GM12875 (cell line): ENCODE data around the gene CLPSL2.

Source experiments
- H3K4me3 ChIP-seq: one replicate; pipeline ENCODE4 v1.5.1; 2011; ENCODE audit warnings: low read depth, low read length, control low read depth
- TF ChIP-seq, protein P1 (sequence below): IDR thresholded peaks from 2 replicates; pipeline ENCODE4 v1.5.1; 2011; ENCODE audit warnings: low read depth, mild to moderate bottlenecking, control low read depth, inconsistent platforms, low read length, moderate library complexity, borderline replicate concordance; ENCODE audit not compliant: insufficient read depth

The CLPSL2 gene, protein sequence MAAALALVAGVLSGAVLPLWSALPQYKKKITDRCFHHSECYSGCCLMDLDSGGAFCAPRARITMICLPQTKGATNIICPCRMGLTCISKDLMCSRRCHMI

DNA sequence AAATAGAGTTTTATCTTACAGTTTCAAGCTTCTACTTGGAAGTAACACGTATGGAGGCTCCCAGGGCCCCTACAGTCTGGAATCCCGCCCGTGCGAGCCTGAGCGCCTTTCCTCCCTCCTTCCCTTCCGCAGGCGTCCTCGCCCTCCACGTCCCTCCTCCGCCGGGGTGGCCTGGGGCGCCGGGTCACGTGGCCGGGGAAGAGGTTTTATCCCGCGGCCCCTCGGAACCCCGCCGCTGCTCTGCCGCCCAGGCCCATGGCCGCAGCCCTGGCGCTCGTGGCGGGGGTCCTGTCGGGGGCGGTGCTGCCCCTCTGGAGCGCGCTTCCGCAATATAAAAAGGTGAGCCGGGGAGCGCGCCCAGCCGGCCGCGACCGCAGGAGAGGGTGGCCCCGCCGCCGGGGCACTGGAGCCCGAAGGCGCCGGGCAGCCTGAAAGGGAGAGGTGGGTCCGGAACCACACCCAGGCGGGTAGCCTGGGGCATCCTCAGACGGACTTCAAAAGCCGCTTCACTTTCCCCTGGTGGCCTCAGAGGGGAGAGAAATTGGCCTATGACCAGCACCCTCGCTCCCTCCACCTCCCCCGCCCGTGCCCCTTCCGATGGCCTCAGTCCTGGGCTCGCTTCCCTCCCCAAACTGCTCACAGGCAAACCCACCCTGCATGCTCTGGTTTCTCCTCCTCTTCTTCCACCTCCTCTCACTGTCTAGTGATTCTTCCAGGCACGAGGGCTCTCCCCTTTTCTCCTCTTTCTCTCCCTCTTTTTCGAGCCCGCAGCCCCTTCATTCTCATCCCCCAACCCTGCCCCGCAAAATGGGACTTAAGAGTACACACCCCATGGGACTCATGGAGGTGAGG, at the start of gene CLPSL2:
TSS of gene CLPSL2 (plus strand) at position 235 of the 852 bp plus-strand sequence. CDS start at position 256, 21 bp downstream.
- no peak within 1 kb of the TSS for H3K4me3 ChIP-seq
- TF ChIP-seq, protein P1, sequence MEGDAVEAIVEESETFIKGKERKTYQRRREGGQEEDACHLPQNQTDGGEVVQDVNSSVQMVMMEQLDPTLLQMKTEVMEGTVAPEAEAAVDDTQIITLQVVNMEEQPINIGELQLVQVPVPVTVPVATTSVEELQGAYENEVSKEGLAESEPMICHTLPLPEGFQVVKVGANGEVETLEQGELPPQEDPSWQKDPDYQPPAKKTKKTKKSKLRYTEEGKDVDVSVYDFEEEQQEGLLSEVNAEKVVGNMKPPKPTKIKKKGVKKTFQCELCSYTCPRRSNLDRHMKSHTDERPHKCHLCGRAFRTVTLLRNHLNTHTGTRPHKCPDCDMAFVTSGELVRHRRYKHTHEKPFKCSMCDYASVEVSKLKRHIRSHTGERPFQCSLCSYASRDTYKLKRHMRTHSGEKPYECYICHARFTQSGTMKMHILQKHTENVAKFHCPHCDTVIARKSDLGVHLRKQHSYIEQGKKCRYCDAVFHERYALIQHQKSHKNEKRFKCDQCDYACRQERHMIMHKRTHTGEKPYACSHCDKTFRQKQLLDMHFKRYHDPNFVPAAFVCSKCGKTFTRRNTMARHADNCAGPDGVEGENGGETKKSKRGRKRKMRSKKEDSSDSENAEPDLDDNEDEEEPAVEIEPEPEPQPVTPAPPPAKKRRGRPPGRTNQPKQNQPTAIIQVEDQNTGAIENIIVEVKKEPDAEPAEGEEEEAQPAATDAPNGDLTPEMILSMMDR, result no peak

DNA sequence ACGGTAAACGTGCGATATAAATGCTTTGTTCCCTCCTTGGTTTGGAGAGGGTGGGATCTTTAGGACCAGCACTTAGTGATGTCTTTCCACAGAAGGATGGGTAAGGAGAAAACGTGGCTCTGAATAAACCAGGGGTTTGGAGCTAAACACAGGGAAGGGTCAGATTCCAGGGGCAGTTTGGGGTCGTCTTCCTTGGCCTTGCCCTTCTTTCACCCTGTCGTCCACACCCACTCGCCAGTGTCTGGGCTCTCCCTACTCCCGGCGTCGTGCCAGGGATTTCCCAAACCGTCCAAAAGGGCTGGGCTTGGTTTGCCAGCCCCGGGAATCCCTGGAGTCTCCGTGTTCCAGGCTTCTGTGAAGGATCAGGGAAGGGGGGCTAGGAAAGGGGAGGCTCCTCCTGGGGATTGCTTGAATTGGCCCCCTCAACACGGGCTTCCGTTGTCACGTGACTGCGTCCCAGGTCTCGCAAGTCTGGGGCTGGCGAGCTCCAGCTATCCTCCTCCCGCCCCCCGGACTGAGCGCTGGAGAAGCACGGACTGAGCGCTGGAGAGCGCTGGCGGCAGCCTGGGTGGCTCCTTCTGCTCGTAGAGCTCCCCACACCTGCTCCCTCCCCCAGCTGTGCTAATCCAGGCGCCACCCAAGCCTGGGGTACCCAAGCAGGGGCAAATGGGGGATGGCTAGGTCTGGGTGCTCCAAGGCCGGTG, 49.0 kb upstream of the CLPSL2 start:
- TF ChIP-seq, protein P1, result no peak
- peak overlapping the region; percentile 26 for H3K4me3 ChIP-seq

DNA sequence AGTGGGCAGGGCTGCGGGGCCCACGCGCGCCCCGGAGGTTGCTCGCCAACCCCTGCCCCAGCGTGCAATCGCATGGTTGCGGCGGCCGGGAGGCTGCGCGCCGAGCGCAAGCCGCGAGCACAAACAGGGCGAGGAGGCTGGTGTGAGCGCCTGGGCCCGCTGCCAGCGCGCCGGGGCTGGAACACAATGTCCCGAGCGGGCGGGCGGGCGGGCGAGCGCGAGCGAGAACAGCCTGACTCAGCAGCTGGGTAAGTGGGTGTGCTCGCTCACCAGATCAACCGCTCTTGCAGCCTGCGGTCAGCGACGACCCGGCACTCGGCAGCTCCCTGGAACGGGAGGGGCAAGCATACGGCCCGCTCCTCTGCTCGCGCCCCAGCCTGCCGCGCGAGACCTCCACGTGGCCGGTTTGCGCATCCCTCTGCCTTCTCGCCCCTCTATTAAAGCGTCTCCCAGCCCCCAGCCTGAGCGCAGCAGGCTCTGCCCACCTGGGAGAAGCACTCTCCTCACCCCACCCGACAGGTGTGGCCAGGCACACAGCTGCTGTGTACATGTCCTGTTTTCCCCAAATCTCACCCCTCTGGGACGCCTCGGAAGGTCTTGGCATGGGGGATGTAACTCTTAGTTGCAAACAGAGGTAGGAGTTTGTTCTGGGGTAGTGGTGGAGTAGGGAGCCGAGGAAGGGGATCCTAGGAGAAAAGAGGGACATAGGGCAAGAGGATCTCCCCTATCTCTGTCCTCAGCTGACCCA, 48.3 kb upstream of the CLPSL2 start:
- TF ChIP-seq, protein P1, result no peak

DNA sequence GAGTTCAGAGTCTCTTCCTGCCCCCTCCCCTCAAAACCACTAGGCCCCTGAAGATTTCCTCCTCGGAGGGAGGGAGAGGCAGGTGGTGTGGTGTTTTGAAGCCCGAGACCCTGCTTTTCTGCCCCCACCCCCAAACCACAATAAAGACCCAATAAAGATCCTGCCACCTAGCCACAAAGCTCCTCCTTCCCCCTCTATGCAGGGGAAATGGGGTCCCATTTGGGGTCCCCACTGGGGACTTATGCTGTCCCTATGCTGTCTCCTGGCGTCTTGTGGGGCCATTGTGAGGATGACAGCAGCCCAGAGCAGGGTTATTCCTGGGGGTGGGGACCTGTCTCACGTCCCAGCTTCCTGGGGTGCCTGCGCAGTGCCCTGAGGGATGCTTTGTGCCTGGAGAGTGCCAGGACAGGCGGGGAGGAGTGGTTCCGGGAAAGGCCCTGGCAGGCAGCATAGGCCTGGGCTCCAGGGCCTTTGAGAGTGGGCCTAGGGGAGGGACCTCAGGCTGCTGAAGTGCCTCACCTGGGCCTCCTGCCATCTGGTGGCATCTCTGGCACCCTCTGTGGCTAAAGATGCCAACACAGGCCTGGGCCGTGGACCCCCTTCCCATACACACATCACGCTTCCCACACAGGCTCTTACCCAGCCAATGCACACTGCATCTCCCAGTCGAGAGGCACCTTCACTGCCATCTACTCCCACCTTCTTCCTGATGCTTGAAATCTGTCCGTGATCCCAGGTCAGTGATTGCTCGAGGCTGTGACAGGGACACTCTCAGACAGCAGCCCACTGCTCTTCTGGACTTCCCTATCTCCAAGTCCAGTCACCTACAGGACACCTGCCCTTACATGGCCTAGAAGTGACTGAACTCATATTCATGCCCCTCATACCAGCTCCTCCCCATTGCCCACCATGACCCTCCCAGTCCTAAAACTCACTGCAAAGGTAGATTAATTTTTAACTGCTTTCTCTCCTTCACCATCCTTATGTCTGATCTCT, 47.4 kb upstream of the CLPSL2 start:
- TF ChIP-seq, protein P1, result no peak
- no peak overlapping the region for H3K4me3 ChIP-seq

More for the DNA sequence above, 48.3 kb upstream of the CLPSL2 start:
- H3K4me3 ChIP-seq, result peak overlapping the region; percentile 26

DNA sequence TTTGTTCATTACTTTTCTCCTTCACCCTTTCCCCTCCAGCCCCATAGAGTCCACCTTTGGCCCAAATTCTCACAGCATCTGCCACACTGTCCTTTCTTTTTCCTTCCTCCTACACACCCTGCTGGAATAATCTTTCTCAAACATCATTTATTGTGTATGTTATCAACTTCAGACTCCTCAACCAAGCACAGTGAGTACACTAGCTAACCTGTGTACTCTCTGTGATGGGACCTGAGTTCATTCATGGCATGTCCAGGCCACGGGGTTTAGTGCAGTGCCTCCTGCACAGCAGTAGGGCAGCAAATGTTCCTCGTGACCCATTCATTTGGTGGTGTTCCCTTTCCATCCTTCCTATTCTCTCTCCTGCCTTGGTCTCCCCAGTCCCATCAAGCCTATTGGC, 46.7 kb upstream of the CLPSL2 start:
- H3K4me3 ChIP-seq, result no peak overlapping the region
- TF ChIP-seq, protein P1, result no peak
